ENCODE results near the gene IGSF22.

GRCh38 chr11:18770479-18771125 is 44.6 kb upstream of the IGSF22 start:
- TF ChIP-seq CTCF (IDR thresholded peaks at IDR 0.05) (no peak), POLR2AphosphoS5 (IDR thresholded peaks at IDR 0.05; ENCODE audit: insufficient read depth in 1 of 2, low read depth in 1 of 2) (no peak)
